Omental fat pad (tissue), 4 donors: ENCODE data around the gene TROAP. TPM values are rescaled to one million over a fixed set of nuclear protein-coding genes. Genes with fewer than 3 reads are reported as not detected.
"Not testable (repeated sequence)": the region's sequence is repeated elsewhere in the genome, so short reads cannot be mapped to it uniquely, and the experiment has no call there.

Source experiments
- ATAC-seq: fragments of 150-250 bp; one replicate; pipeline ENCODE4 v1.9.1; 2016; ENCODE audit warnings: mild to moderate bottlenecking, moderate library complexity; ENCODE audit not compliant: low FRiP score
- DNase-seq: peaks from one replicate; pipeline ENCODE4 v3.0.0-alpha.2; 2019; ENCODE audit warnings: low spot score
- CTCF ChIP-seq, 3 donors: fragments of 450-650 bp; IDR thresholded peaks; one replicate each; pipeline ENCODE4 v1.5.1; 2016 to 2017; ENCODE audit warnings: antibody characterized with exemption in 3 of 3, mild to moderate bottlenecking in 3 of 3, moderate library complexity in 2 of 3
- total RNA-seq, 4 donors: library from RNA; depleted of rRNA; stranded (reverse); fragments of >200 nt; gene quantifications; one replicate each; pipeline ENCODE4 v1.1.0, GENCODE V29; 2016

TROAP gene
- total RNA-seq, 4 donors from 2014 or later = 0.37 to 1.6 TPM; not detected in 2

GRCh38 chr12:49332441-49332861 lies 9.4 kb downstream of the TROAP start:
- DNase-seq = no peak
- ATAC-seq = no peak
- TF ChIP-seq CTCF (IDR thresholded peaks at IDR 0.05) = no peak

- no peak for ATAC-seq
- TF ChIP-seq CTCF (IDR thresholded peaks at IDR 0.05) = no peak
- DNase-seq = no peak
These were observed 9.9 kb downstream of the TROAP start for GRCh38 chr12:49332891-49333371.

GRCh38 chr12:49333778-49334177 lies 10.7 kb downstream of the TROAP start:
- not testable (repeated sequence) for DNase-seq

GRCh38 chr12:49334226-49334625 lies 11.2 kb downstream of the TROAP start:
- no peak for DNase-seq
- no peak for TF ChIP-seq CTCF (IDR thresholded peaks at IDR 0.05)
- no peak for ATAC-seq

More at GRCh38 chr12:49333778-49334177, 10.7 kb downstream of the TROAP start:
- not testable (repeated sequence) for ATAC-seq

GRCh38 chr12:49334681-49335080 lies 11.6 kb downstream of the TROAP start:
- no peak for TF ChIP-seq CTCF (IDR thresholded peaks at IDR 0.05)
- DNase-seq = no peak
- no peak for ATAC-seq

- no peak for ATAC-seq
- no peak for TF ChIP-seq CTCF (IDR thresholded peaks at IDR 0.05)
- DNase-seq = no peak
These were observed 12.3 kb downstream of the TROAP start for GRCh38 chr12:49335118-49335954.

- ATAC-seq (no peak), DNase-seq (no peak)
- no peak for TF ChIP-seq CTCF (IDR thresholded peaks at IDR 0.05)
These were observed 13.0 kb downstream of the TROAP start for GRCh38 chr12:49335955-49336644.
